Measurements from ENCODE around the gene INO80. TPM values are rescaled to one million over a fixed set of nuclear protein-coding genes. Genes with fewer than 3 reads are reported as not detected.

INO80 gene
- polyA plus RNA-seq, 4 donors, result 6.9 to 18.7 (median 11.5) TPM

- H3K27ac ChIP-seq (ENCODE audit: low read depth in 1 of 3, low read length in 2 of 3), result peak overlapping the region; percentile 76 to 87 (median 77)
- 13 to 32% (median 15%) methylated on average over 15 of the region's 15 CpGs for WGBS, 3 donors
- H3K36me3 ChIP-seq (ENCODE audit: control insufficient read depth in 3 of 3, insufficient read depth in 2 of 3, low read depth in 1 of 3, low read length in 3 of 3), result peaks cover 0 to 27% (median 0%) of the 10 kb centered on the region in 3 donors
- H3K4me1 ChIP-seq (ENCODE audit: control insufficient read depth in 3 of 3, insufficient read depth in 2 of 3, low read depth in 1 of 3, low read length in 2 of 3), result peaks cover 0 to 23% (median 0%) of the 10 kb centered on the region in 3 donors
- FAIRE-seq (no peak), DNase-seq (no peak)
- H3K4me3 ChIP-seq (ENCODE audit: low read depth in 1 of 3, low read length in 3 of 3), result peak overlapping the region; percentile 22 to 68 (median 65)
- H3K27me3 ChIP-seq (ENCODE audit: control insufficient read depth in 3 of 3, insufficient read depth in 3 of 3, low read length in 3 of 3), result no peaks in the 10 kb centered on the region
- H3K9me3 ChIP-seq (ENCODE audit: control insufficient read depth in 2 of 2, insufficient read depth in 1 of 2, low read depth in 1 of 2, low read length in 1 of 2), result no peaks in the 10 kb centered on the region
Observed at GRCh38 chr15:40942337-40942854, 173.7 kb downstream of the INO80 start.

- FAIRE-seq (no peak), DNase-seq (peak; percentile 75 to 92)
- H3K36me3 ChIP-seq (ENCODE audit: control insufficient read depth in 3 of 3, insufficient read depth in 2 of 3, low read depth in 1 of 3, low read length in 3 of 3), result peaks cover 0 to 34% (median 0%) of the 10 kb centered on the region in 3 donors
- H3K4me3 ChIP-seq (ENCODE audit: low read depth in 1 of 3, low read length in 3 of 3), result peak overlapping the region; percentile 22 to 68 (median 65)
- no peaks in the 10 kb centered on the region for H3K27me3 ChIP-seq (ENCODE audit: control insufficient read depth in 3 of 3, insufficient read depth in 3 of 3, low read length in 3 of 3)
- no peaks in the 10 kb centered on the region for H3K9me3 ChIP-seq (ENCODE audit: control insufficient read depth in 2 of 2, insufficient read depth in 1 of 2, low read depth in 1 of 2, low read length in 1 of 2)
- H3K27ac ChIP-seq (ENCODE audit: low read depth in 1 of 3, low read length in 2 of 3), result peak overlapping the region; percentile 76 to 87 (median 77)
- peaks cover 0 to 27% (median 0%) of the 10 kb centered on the region in 3 donors for H3K4me1 ChIP-seq (ENCODE audit: control insufficient read depth in 3 of 3, insufficient read depth in 2 of 3, low read depth in 1 of 3, low read length in 2 of 3)
- 0 to 1% (median 0%) methylated on average over 46 to 92 of the region's 92 CpGs for WGBS, 3 donors
Observed at GRCh38 chr15:40941528-40942336, 174.3 kb downstream of the INO80 start.

GRCh38 chr15:40941068-40941527, 175.0 kb downstream of the INO80 start:
- Histone ChIP-seq H3K27me3 (ENCODE audit: control insufficient read depth in 3 of 3, insufficient read depth in 3 of 3, low read length in 3 of 3) (no peaks in the 10 kb centered on the region), H3K4me1 (ENCODE audit: control insufficient read depth in 3 of 3, insufficient read depth in 2 of 3, low read depth in 1 of 3, low read length in 2 of 3) (peaks cover 0 to 28% (median 0%) of the 10 kb centered on the region in 3 donors), H3K27ac (ENCODE audit: low read depth in 1 of 3, low read length in 2 of 3) (peak overlapping the region; percentile 70 to 87 (median 77)), H3K4me3 (ENCODE audit: low read depth in 1 of 3, low read length in 3 of 3) (peak overlapping the region in 2 of 3 donors; percentile 45 to 65), H3K9me3 (ENCODE audit: control insufficient read depth in 2 of 2, insufficient read depth in 1 of 2, low read depth in 1 of 2, low read length in 1 of 2) (no peaks in the 10 kb centered on the region), H3K36me3 (ENCODE audit: control insufficient read depth in 3 of 3, insufficient read depth in 2 of 3, low read depth in 1 of 3, low read length in 3 of 3) (peaks cover 0 to 40% (median 0%) of the 10 kb centered on the region in 3 donors)
- FAIRE-seq, result no peak
- 19 to 31% (median 27%) methylated on average over 7 of the region's 7 CpGs for WGBS, 3 donors
- no peak for DNase-seq

- Histone ChIP-seq H3K27me3 (ENCODE audit: control insufficient read depth in 3 of 3, insufficient read depth in 3 of 3, low read length in 3 of 3) (no peaks in the 10 kb centered on the region), H3K9me3 (ENCODE audit: control insufficient read depth in 2 of 2, insufficient read depth in 1 of 2, low read depth in 1 of 2, low read length in 1 of 2) (no peaks in the 10 kb centered on the region), H3K36me3 (ENCODE audit: control insufficient read depth in 3 of 3, insufficient read depth in 2 of 3, low read depth in 1 of 3, low read length in 3 of 3) (peaks cover 0 to 46% (median 0%) of the 10 kb centered on the region in 3 donors), H3K4me3 (ENCODE audit: low read depth in 1 of 3, low read length in 3 of 3) (no peak overlapping the region), H3K4me1 (ENCODE audit: control insufficient read depth in 3 of 3, insufficient read depth in 2 of 3, low read depth in 1 of 3, low read length in 2 of 3) (peaks cover 0 to 28% (median 0%) of the 10 kb centered on the region in 3 donors), H3K27ac (ENCODE audit: low read depth in 1 of 3, low read length in 2 of 3) (peak overlapping the region in 2 of 3 donors; percentile 70 to 87)
- WGBS, 3 donors, result 44 to 72% (median 58%) methylated on average over 15 of the region's 15 CpGs
- no peak for DNase-seq
- FAIRE-seq, result no peak
Observed at GRCh38 chr15:40940296-40940801, 175.7 kb downstream of the INO80 start.

- no peak for FAIRE-seq
- peaks cover 0 to 56% (median 0%) of the 10 kb centered on the region in 3 donors for H3K36me3 ChIP-seq (ENCODE audit: control insufficient read depth in 3 of 3, insufficient read depth in 2 of 3, low read depth in 1 of 3, low read length in 3 of 3)
Observed at GRCh38 chr15:40938536-40938870, 177.6 kb downstream of the INO80 start.

GRCh38 chr15:40937762-40938535, 178.1 kb downstream of the INO80 start:
- Histone ChIP-seq H3K4me3 (ENCODE audit: low read depth in 1 of 3, low read length in 3 of 3) (no peak overlapping the region), H3K27ac (ENCODE audit: low read depth in 1 of 3, low read length in 2 of 3) (no peak overlapping the region), H3K4me1 (ENCODE audit: control insufficient read depth in 3 of 3, insufficient read depth in 2 of 3, low read depth in 1 of 3, low read length in 2 of 3) (peaks cover 0 to 46% (median 2%) of the 10 kb centered on the region in 3 donors), H3K9me3 (ENCODE audit: control insufficient read depth in 2 of 2, insufficient read depth in 1 of 2, low read depth in 1 of 2, low read length in 1 of 2) (no peaks in the 10 kb centered on the region), H3K27me3 (ENCODE audit: control insufficient read depth in 3 of 3, insufficient read depth in 3 of 3, low read length in 3 of 3) (no peaks in the 10 kb centered on the region), H3K36me3 (ENCODE audit: control insufficient read depth in 3 of 3, insufficient read depth in 2 of 3, low read depth in 1 of 3, low read length in 3 of 3) (peaks cover 0 to 57% (median 0%) of the 10 kb centered on the region in 3 donors)
- DNase-seq (peak in 1 of 2 donors; percentile 49), FAIRE-seq (no peak)
- WGBS, 3 donors, result 67 to 70% (median 68%) methylated on average over 18 to 19 of the region's 19 CpGs

More at GRCh38 chr15:40938536-40938870, 177.6 kb downstream of the INO80 start:
- peaks cover 0 to 42% (median 0%) of the 10 kb centered on the region in 3 donors for H3K4me1 ChIP-seq (ENCODE audit: control insufficient read depth in 3 of 3, insufficient read depth in 2 of 3, low read depth in 1 of 3, low read length in 2 of 3)
- H3K27me3 ChIP-seq (ENCODE audit: control insufficient read depth in 3 of 3, insufficient read depth in 3 of 3, low read length in 3 of 3), result no peaks in the 10 kb centered on the region
- H3K27ac ChIP-seq (ENCODE audit: low read depth in 1 of 3, low read length in 2 of 3), result no peak overlapping the region
- H3K4me3 ChIP-seq (ENCODE audit: low read depth in 1 of 3, low read length in 3 of 3), result no peak overlapping the region
- H3K9me3 ChIP-seq (ENCODE audit: control insufficient read depth in 2 of 2, insufficient read depth in 1 of 2, low read depth in 1 of 2, low read length in 1 of 2), result no peaks in the 10 kb centered on the region
- 88 to 91% (median 89%) methylated on average over 6 of the region's 6 CpGs for WGBS, 3 donors
- DNase-seq, result no peak

- DNase-seq, result no peak
- WGBS, 3 donors, result 82 to 89% (median 82%) methylated on average over 15 of the region's 15 CpGs
- Histone ChIP-seq H3K27me3 (ENCODE audit: control insufficient read depth in 3 of 3, insufficient read depth in 3 of 3, low read length in 3 of 3) (no peaks in the 10 kb centered on the region), H3K27ac (ENCODE audit: low read depth in 1 of 3, low read length in 2 of 3) (no peak overlapping the region), H3K36me3 (ENCODE audit: control insufficient read depth in 3 of 3, insufficient read depth in 2 of 3, low read depth in 1 of 3, low read length in 3 of 3) (peaks cover 0 to 61% (median 0%) of the 10 kb centered on the region in 3 donors), H3K4me3 (ENCODE audit: low read depth in 1 of 3, low read length in 3 of 3) (no peak overlapping the region), H3K9me3 (ENCODE audit: control insufficient read depth in 2 of 2, insufficient read depth in 1 of 2, low read depth in 1 of 2, low read length in 1 of 2) (no peaks in the 10 kb centered on the region), H3K4me1 (ENCODE audit: control insufficient read depth in 3 of 3, insufficient read depth in 2 of 3, low read depth in 1 of 3, low read length in 2 of 3) (peaks cover 0 to 45% (median 4%) of the 10 kb centered on the region in 3 donors)
- no peak for FAIRE-seq
Observed at GRCh38 chr15:40936709-40937666, 179.1 kb downstream of the INO80 start.
